ENCODE measurements around the gene C1orf52. TPM values are rescaled to one million over a fixed set of nuclear protein-coding genes. Genes with fewer than 3 reads are reported as not detected.

The C1orf52 gene
- total RNA-seq, 1 experiment from 2014 or later = 41.9 TPM

Small RNAs within 50 kb of the gene (small RNA-seq; reads per million reads assigned to genes)
- not detected for gene RF00019

Other genes with a start within 250 kb of the C1orf52 start
- gene MCOLN3, start 211.2 kb downstream of the C1orf52 start, total RNA-seq (2014; rRNA removed; shearing (Covaris generic)) = 3.7 and 4.1 TPM in 2 replicates
- 2.3 and 3.7 TPM in 2 replicates for gene SYDE2, start 58.6 kb downstream of the C1orf52 start, total RNA-seq (2014; rRNA removed; shearing (Covaris generic))
- gene BCL10, start 17.0 kb upstream of the C1orf52 start, total RNA-seq (2014; rRNA removed; shearing (Covaris generic)) = 18.4 and 20.3 TPM in 2 replicates
- gene DDAH1, start 205.5 kb upstream of the C1orf52 start, total RNA-seq (2014; rRNA removed; shearing (Covaris generic)) = 74.2 and 94.2 TPM in 2 replicates

Data from HT1080 (cell line).